ENCODE results near the gene XCR1. TPM values are rescaled to one million over a fixed set of nuclear protein-coding genes. Genes with fewer than 3 reads are reported as not detected.

XCR1 gene
- total RNA-seq, 1 donor from 2014 or later, result not detected

DNA sequence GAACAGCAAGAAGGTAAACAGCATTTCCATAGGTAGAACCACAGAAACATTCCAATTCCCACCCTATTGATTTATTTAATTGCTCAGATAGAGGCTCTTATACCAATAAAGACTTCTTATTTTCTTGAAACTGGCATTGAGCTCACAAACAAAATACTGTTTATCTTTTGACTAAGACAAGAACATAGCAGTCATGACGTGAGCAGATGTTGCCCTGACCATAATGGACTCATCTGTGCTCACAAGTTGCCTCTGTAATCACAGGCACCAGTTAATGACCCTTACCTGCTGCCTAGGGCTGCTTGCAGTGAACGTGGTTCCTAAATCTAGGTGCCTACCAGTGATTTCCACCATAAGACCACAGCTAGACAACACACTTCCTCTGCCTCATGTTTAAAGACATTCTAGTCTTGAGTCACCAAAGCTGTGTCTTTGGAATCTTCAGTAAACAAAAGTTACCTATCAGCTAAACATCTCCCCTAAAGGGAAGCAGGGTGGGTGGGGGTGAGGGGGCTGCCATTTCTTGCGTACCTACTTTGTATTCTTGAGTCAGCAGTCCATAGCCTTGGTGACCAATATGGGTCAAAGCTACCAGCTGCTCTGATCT, 33.8 kb downstream of the XCR1 start:
- TF ChIP-seq, protein P1, sequence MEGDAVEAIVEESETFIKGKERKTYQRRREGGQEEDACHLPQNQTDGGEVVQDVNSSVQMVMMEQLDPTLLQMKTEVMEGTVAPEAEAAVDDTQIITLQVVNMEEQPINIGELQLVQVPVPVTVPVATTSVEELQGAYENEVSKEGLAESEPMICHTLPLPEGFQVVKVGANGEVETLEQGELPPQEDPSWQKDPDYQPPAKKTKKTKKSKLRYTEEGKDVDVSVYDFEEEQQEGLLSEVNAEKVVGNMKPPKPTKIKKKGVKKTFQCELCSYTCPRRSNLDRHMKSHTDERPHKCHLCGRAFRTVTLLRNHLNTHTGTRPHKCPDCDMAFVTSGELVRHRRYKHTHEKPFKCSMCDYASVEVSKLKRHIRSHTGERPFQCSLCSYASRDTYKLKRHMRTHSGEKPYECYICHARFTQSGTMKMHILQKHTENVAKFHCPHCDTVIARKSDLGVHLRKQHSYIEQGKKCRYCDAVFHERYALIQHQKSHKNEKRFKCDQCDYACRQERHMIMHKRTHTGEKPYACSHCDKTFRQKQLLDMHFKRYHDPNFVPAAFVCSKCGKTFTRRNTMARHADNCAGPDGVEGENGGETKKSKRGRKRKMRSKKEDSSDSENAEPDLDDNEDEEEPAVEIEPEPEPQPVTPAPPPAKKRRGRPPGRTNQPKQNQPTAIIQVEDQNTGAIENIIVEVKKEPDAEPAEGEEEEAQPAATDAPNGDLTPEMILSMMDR (IDR thresholded peaks at IDR 0.05), result no peak
- peaks cover 6% of the 10 kb centered on the region for H3K27me3 Mint-ChIP-seq (ENCODE audit: unreplicated experiment)
- H3K36me3 Mint-ChIP-seq (ENCODE audit: unreplicated experiment), result no peaks in the 10 kb centered on the region
- no peaks in the 10 kb centered on the region for H3K9me3 Mint-ChIP-seq (ENCODE audit: unreplicated experiment)
- H3K4me3 Mint-ChIP-seq (ENCODE audit: unreplicated experiment), result no peak overlapping the region
- no peak overlapping the region for H3K27ac Mint-ChIP-seq (ENCODE audit: unreplicated experiment)
- DNase-seq (ENCODE audit: extremely low spot score, unreplicated experiment), result no peak
- H3K4me1 Mint-ChIP-seq (ENCODE audit: unreplicated experiment), result peaks cover 8% of the 10 kb centered on the region

DNA sequence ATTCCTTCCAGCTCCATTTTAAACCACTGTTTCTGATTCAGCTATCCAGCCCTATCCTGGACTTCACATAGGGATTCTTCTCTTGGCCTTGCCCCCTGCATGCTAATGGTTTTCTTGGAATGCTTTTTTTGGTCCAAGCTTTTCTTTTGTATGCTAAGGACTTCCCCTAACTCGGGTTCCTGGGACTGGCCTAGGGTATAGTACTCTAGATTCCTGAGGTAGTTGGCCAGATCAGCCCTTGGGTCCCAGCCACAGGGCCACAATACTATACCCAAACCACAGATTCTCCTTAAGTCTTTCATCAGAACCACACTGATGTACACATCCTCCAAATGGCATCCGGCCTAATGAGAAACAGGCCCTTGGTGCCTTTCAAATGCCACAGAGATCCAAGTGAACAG, 34.5 kb downstream of the XCR1 start:
- Mint-ChIP-seq H3K4me1 (ENCODE audit: unreplicated experiment) (peaks cover 12% of the 10 kb centered on the region), H3K27ac (ENCODE audit: unreplicated experiment) (no peak overlapping the region), H3K9me3 (ENCODE audit: unreplicated experiment) (no peaks in the 10 kb centered on the region), H3K4me3 (ENCODE audit: unreplicated experiment) (no peak overlapping the region), H3K36me3 (ENCODE audit: unreplicated experiment) (no peaks in the 10 kb centered on the region), H3K27me3 (ENCODE audit: unreplicated experiment) (peaks cover under 1% of the 10 kb centered on the region)
- no peak for DNase-seq (ENCODE audit: extremely low spot score, unreplicated experiment)
- TF ChIP-seq, protein P1 (IDR thresholded peaks at IDR 0.05), result no peak

DNA sequence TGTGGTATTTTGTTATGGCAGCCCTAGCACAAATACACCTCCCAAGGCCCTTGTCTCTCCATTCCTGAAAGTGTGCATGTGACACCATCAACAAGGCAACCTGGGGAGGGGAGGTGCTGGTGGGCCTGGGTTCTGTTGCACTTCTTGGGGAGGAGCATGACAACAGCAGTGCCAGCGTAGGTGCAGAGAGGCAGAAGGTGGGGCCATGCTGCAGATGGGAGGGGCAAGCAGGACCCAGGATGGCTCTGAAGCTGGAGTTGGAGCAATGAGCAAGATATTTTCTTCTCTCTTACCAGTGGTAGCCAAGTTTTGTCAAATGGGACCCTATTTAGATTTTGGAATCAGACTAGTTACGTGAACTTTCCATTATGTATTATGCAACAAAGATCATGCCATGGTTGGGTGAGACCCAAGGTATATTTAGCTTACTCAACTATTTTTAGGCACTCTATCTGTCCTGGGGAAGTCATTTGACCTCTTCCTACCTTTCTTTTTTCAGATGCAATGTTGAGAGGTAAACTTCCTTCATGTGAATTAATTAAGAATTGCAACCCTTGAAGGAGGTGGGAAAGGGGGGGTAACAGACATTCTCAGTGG, 35.1 kb downstream of the XCR1 start:
- Mint-ChIP-seq H3K4me1 (ENCODE audit: unreplicated experiment) (peaks cover 18% of the 10 kb centered on the region), H3K36me3 (ENCODE audit: unreplicated experiment) (no peaks in the 10 kb centered on the region), H3K9me3 (ENCODE audit: unreplicated experiment) (no peaks in the 10 kb centered on the region), H3K27me3 (ENCODE audit: unreplicated experiment) (no peaks in the 10 kb centered on the region), H3K27ac (ENCODE audit: unreplicated experiment) (no peak overlapping the region), H3K4me3 (ENCODE audit: unreplicated experiment) (no peak overlapping the region)
- DNase-seq (ENCODE audit: extremely low spot score, unreplicated experiment), result no peak
- TF ChIP-seq, protein P1 (IDR thresholded peaks at IDR 0.05), result no peak

DNA sequence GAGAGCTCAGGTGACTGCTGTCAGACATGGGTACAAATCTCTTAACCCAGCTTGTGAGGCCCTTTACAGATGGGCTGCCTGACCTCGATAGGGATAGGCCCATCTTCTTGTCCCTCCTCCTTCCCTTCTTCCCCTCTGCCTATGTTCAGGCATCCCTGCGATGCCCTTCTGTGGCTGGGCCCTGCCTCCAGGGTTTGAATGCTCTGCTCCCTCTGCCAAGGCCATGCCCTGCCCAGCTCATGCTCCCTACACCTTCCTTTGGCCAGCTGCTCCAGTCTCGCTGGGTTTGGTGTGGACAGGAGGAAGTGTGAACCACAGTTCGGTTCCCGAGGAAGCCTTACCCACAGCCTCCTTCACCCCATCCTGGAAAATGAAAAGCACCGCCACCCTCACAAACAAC, 35.9 kb downstream of the XCR1 start:
- Mint-ChIP-seq H3K27ac (ENCODE audit: unreplicated experiment) (no peak overlapping the region), H3K9me3 (ENCODE audit: unreplicated experiment) (no peaks in the 10 kb centered on the region), H3K4me1 (ENCODE audit: unreplicated experiment) (peaks cover 27% of the 10 kb centered on the region), H3K36me3 (ENCODE audit: unreplicated experiment) (no peaks in the 10 kb centered on the region), H3K27me3 (ENCODE audit: unreplicated experiment) (no peaks in the 10 kb centered on the region), H3K4me3 (ENCODE audit: unreplicated experiment) (no peak overlapping the region)
- TF ChIP-seq, protein P1 (IDR thresholded peaks at IDR 0.05), result no peak
- DNase-seq (ENCODE audit: extremely low spot score, unreplicated experiment), result no peak

DNA sequence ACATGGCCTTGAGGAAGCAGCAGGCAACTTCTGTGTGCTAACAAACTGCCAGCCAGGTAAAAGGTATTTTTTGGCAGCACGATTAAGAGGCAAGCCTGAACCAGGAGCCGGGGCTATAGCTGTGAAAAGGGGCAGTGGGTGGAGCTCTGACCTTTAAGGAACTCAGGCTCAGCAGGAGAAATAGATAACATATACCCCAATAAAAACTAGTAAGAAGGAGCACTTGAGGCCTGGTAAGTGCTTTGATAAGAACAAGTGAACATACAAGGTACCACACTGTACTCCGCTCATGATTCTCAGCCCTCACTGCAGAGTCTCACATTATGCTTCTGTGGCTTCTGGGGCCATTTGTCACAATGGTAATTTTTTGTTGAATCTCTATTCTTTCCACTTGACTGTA, 37.1 kb downstream of the XCR1 start:
- H3K36me3 Mint-ChIP-seq (ENCODE audit: unreplicated experiment), result no peaks in the 10 kb centered on the region
- TF ChIP-seq, protein P1 (IDR thresholded peaks at IDR 0.05), result no peak
- no peaks in the 10 kb centered on the region for H3K27me3 Mint-ChIP-seq (ENCODE audit: unreplicated experiment)
- DNase-seq (ENCODE audit: extremely low spot score, unreplicated experiment), result no peak
- H3K27ac Mint-ChIP-seq (ENCODE audit: unreplicated experiment), result no peak overlapping the region
- H3K4me1 Mint-ChIP-seq (ENCODE audit: unreplicated experiment), result peaks cover 29% of the 10 kb centered on the region
- no peak overlapping the region for H3K4me3 Mint-ChIP-seq (ENCODE audit: unreplicated experiment)
- no peaks in the 10 kb centered on the region for H3K9me3 Mint-ChIP-seq (ENCODE audit: unreplicated experiment)

All from osteocyte (in vitro differentiated cells).